GM18508 (cell line): ENCODE data around the gene UTP20.
A peak's percentile ranks its signal among the peaks of the same experiment; 100 is the strongest.

Experiments used
- ATAC-seq: cut with Tn5 transposase; IDR thresholded peaks from one replicate; pipeline ENCODE4 v1.9.1; 2021; ENCODE audit warnings: moderate number of reproducible peaks; ENCODE audit not compliant: insufficient read depth, unreplicated experiment

The UTP20 gene

GRCh38 chr12:101280006-101280505, at the start of gene UTP20:
TSS of gene UTP20 (plus strand) at chr12:101280105. CDS start at chr12:101280283, 178 bp downstream.
- peak; percentile 93 for ATAC-seq

- no peak for ATAC-seq
These were observed 49.4 kb upstream of the UTP20 start for GRCh38 chr12:101230547-101230946.

- no peak for ATAC-seq
These were observed 48.3 kb upstream of the UTP20 start for GRCh38 chr12:101231636-101232035.

DNA sequence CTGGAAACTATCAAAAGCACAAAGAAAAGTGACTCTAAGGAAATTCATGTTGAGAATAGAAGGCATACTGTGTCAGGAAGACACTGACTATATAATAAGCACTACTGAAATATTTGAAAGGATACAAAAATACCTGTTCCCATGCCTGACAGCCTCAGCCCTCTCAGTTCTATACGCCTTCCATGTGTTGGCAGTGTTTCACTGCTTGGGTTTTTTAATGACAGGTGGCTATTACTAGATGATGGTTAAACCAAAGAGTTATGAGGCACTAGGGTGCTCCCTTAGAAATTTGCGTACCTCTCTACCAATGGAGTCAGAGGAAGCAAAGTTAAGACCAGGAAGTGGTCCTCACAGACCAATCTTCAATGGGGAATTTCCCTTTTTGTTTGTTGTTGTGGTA, 44.2 kb upstream of the UTP20 start:
- no peak for ATAC-seq

DNA sequence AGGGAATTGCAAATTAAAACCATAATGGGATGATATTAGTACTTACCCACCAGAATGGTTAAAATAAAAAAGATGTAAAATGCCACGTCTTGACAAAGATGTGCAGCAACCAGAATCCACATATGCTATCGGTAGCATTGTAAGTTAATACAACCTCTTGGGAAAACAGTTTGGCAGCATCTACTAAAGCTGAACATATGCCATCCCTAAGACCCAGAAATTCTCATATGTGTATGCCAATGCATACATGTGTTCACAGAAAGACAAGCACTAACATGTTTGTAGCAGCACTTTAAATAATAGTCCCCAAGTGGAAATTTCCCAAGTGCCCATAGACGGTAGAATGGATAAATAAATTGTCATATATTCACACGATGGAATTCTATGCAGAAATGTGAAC, 41.6 kb upstream of the UTP20 start:
- no peak for ATAC-seq

GRCh38 chr12:101238800-101239329, 41.0 kb upstream of the UTP20 start:
- no peak for ATAC-seq

GRCh38 chr12:101243074-101243473, 36.8 kb upstream of the UTP20 start:
- ATAC-seq = no peak

GRCh38 chr12:101243616-101244015, 36.3 kb upstream of the UTP20 start:
- no peak for ATAC-seq

DNA sequence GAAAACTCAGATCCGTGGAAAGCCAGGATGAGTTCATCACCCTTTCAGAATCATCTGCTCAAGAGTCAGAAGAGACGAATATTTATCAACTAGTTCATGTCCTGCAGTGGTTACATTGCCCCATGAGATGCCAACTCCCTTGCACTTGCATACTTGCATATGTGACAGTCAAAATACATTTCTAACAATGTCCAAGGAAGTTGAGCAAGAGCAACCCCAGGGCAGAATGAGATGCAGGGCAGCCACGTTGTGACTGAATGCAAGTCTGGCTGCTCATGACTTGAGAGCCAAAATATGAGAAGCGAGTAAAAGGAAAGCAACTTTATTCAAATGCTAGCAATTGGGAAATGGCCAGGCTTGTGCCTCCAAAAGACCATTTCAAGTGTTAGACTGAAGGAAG, 23.6 kb upstream of the UTP20 start:
- ATAC-seq = no peak

GRCh38 chr12:101257357-101257756, 22.5 kb upstream of the UTP20 start:
- no peak for ATAC-seq

GRCh38 chr12:101267111-101267510, 12.8 kb upstream of the UTP20 start:
- ATAC-seq = no peak

DNA sequence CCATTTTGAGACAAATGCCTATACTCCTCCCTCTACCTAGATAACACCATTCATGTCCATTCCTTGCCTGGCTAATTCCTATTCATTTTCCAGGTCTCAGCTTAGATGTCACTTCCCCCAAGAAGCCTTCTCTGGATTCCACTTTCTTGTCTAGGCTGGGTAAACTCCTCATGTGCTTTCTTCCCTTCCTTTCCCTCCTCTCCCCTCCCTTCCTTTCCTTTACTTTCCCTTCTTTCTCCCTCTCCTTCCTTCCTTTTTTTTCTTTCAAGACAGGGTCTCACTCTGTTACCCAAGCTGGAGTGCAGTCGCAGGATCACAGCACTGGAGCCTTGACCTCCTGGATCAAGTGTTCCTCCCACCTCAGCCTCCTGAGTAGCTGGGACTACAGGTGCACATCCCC, 3.5 kb upstream of the UTP20 start:
- no peak for ATAC-seq

DNA sequence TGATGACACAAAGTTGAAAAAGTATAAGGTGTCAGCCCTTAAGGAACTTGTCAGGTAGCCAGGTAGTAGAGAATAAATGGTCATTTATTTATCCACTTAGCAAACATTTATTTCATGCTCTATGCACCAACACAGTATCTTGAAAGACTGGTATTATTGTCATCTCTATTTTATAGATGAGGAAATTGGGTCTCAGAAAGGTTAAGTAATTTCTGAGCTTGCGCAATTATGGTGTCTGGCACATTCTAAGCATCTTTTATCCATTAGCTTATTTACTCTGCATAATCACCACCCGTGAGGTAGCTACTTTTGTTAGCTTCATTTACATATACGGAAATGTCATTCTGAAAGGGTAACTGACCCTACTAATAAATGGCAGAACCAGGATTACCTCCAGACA, 2.5 kb upstream of the UTP20 start:
- no peak for ATAC-seq

GRCh38 chr12:101287357-101287756, 7.5 kb downstream of the UTP20 start:
- ATAC-seq = no peak

DNA sequence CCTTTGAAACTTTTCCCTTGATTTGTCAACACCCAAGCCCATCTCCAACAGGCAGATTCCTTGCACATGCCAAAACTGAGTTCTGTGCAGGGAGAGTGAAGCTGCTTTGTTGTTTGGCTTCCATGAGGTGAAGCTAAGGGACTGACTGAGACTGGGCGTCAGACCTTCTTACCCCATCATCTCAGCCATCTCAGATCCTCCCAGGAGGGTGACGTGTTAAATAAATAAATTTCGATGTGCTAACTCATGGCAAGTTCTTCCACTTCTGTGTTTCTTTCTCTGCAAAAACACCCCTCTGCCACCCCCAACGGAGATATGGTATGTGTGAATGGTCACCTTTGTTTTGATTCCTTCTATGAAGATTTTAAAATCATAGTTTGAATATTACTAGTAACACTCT, 17.8 kb downstream of the UTP20 start:
- ATAC-seq = no peak

- no peak for ATAC-seq
These were observed 18.5 kb downstream of the UTP20 start for GRCh38 chr12:101298426-101298825.

DNA sequence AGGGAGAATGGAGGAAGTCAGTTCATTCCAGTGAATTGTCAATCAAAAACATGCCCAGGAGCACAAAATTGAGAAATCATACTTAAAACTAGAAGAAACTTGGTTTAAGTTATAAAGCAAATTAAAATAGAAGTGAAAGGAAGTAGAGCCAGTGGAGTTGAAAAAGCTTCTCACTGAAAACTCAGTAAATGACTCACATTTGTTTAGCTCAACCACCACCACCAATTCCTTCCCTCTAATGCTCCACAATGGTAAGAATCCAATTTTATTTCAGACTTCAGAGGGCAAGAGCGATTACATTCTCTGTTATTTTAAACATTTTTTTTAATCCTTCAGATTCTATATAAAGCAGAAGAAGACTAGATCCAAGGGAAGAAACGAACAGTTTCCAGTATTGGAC, 19.4 kb downstream of the UTP20 start:
- no peak for ATAC-seq

- no peak for ATAC-seq
These were observed 20.0 kb downstream of the UTP20 start for GRCh38 chr12:101299931-101300330.

DNA sequence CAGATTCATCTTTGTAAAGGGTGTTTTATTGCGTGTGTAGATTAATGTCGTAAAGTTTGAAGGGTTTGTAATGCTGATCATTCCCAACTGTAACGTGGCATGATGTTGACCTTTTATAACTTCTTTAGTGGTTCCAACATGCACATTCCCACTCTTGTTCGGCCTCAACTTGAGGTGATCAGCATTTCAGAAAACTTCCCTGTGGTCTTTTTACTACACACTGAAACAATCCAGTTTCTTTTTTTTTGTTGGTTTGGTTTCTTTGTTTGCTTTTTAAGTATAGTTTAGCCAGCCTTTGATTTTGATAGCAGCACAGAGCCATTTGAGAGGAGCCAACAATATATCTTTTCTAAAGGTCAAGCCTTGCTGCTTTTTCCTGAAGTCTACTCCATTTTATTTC, 22.8 kb downstream of the UTP20 start:
- no peak for ATAC-seq

DNA sequence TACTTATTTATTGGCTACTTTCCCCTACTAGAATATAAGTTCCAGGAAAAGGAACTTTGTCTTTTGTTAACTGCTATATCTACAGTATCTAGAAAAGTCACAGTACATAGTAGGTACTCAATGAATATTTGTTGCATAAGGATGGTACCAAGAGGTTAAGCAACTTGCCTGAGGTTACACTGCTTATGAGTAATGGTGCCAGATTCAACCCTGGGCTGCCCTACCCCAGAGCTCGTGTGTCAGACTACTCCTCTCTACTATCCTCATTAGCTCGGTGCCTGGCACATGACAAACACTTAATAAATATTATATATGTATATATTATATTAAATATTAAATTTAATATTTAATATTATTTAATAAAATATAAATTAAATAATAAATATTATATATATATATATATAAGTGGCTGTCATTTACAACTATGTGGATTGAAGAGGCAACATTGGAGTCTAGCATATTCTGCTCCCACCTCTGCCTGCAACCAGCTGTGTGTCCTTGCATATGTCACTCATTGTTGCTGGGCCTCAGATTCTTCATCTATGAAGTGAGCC, 25.4 kb downstream of the UTP20 start:
- no peak for ATAC-seq

GRCh38 chr12:101305794-101306193, 25.9 kb downstream of the UTP20 start:
- no peak for ATAC-seq

GRCh38 chr12:101322480-101322879, 42.6 kb downstream of the UTP20 start:
- ATAC-seq = no peak
